Measurements from ENCODE around the gene MEF2C.

GRCh38 chr5:88829775-88830174 is 53.2 kb downstream of the MEF2C start:
- TF ChIP-seq CTCF (IDR thresholded peaks at IDR 0.05; ENCODE audit: low read depth, low read length, poor library complexity, severe bottlenecking), result no peak
- no peak for TF ChIP-seq EZH2phosphoT487 (IDR thresholded peaks at IDR 0.05; ENCODE audit: borderline replicate concordance, low read length)

Measured in DOHH2 (cell line).